ENCODE results near the gene CLEC18C.

DNA sequence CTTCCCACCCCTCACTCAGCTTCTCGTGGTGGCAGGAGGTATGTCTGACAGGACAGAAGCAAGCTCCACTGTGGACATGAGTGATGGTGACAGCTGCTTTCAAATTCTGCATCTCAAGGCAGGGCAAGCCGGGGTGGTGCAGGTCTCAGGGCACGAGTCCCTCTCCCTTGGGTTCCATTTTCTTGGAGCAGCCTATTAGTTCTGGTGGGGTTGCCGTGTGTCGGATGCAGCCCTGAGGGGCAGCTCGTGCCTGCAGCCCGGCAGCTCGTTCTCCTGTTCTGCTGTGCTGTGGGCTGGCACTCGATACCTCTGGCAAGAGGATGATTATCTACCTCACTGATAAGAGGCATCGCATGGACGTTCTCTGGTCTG lies 16.5 kb upstream of the CLEC18C start:
- TF ChIP-seq POLR2A (IDR thresholded peaks at IDR 0.05), result no peak
- no peak for TF ChIP-seq CTCF (IDR thresholded peaks at IDR 0.05)
